ENCODE data around the gene DIP2C. TPM values are rescaled to one million over a fixed set of nuclear protein-coding genes. Genes with fewer than 3 reads are reported as not detected.

The DIP2C gene
- total RNA-seq, 2 experiments from 2014 or later = 0.85 to 0.95 TPM

- Mint-ChIP-seq H3K9me3 (no peaks in the 10 kb centered on the region), H3K4me1 (ENCODE audit: low read depth) (no peaks in the 10 kb centered on the region), H3K27me3 (peaks cover 5% of the 10 kb centered on the region), H3K36me3 (ENCODE audit: low read depth) (no peaks in the 10 kb centered on the region), H3K4me3 (no peak overlapping the region), H3K27ac (no peak overlapping the region)
- ATAC-seq (no peak), DNase-seq (no peak)
- intact Hi-C loops (cut with micrococcal nuclease) = no loop called here
- POLR2A ChIA-PET = no interaction called here
- TF ChIP-seq, protein P1, sequence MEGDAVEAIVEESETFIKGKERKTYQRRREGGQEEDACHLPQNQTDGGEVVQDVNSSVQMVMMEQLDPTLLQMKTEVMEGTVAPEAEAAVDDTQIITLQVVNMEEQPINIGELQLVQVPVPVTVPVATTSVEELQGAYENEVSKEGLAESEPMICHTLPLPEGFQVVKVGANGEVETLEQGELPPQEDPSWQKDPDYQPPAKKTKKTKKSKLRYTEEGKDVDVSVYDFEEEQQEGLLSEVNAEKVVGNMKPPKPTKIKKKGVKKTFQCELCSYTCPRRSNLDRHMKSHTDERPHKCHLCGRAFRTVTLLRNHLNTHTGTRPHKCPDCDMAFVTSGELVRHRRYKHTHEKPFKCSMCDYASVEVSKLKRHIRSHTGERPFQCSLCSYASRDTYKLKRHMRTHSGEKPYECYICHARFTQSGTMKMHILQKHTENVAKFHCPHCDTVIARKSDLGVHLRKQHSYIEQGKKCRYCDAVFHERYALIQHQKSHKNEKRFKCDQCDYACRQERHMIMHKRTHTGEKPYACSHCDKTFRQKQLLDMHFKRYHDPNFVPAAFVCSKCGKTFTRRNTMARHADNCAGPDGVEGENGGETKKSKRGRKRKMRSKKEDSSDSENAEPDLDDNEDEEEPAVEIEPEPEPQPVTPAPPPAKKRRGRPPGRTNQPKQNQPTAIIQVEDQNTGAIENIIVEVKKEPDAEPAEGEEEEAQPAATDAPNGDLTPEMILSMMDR (IDR thresholded peaks at IDR 0.05) = no peak
- CTCF ChIA-PET = no interaction called here
These were observed 94.0 kb downstream of the DIP2C start for GRCh38 chr10:595473-595872.

DNA sequence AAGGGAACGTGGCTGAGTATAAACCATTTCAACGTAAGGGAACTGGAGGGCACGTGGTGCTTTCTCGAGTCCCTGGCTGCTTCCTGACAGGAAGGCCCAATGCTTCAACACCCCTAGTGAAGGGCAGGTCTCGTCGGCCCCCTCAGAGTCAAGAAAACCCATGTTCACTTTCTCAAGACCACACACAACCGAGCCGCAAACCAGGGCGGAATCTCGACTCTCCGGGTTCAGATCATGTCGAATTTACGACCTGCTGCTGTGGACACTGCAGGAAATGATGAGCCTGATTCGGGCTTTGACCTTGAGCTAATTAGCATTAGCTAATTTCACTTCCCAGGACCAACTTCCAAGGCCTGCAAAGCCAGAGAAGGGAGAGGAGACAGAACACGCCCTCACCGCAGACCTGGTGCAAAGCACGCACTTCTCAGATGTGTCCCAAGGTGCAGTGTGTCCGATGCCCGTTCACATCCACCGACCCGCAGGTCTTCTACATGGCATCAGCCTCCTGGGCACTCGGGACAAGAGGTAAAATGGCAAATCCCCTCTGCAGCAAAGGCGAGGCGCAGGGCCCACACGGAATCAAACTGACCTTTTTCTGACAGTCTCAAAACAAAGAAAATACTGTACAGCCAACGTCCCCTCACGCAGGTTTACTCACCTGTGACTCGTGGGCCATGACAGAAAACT is 94.7 kb downstream of the DIP2C start:
- peaks cover 5% of the 10 kb centered on the region for H3K27me3 Mint-ChIP-seq
- H3K9me3 Mint-ChIP-seq = no peaks in the 10 kb centered on the region
- no peak for ATAC-seq
- ChIA-PET CTCF (no interaction called here), POLR2A (no interaction called here)
- intact Hi-C loops (cut with micrococcal nuclease) = no loop called here
- H3K36me3 Mint-ChIP-seq (ENCODE audit: low read depth) = no peaks in the 10 kb centered on the region
- no peak overlapping the region for H3K27ac Mint-ChIP-seq
- no peak for DNase-seq
- TF ChIP-seq, protein P1 (IDR thresholded peaks at IDR 0.05) = no peak
- no peak overlapping the region for H3K4me3 Mint-ChIP-seq
- no peaks in the 10 kb centered on the region for H3K4me1 Mint-ChIP-seq (ENCODE audit: low read depth)

DNA sequence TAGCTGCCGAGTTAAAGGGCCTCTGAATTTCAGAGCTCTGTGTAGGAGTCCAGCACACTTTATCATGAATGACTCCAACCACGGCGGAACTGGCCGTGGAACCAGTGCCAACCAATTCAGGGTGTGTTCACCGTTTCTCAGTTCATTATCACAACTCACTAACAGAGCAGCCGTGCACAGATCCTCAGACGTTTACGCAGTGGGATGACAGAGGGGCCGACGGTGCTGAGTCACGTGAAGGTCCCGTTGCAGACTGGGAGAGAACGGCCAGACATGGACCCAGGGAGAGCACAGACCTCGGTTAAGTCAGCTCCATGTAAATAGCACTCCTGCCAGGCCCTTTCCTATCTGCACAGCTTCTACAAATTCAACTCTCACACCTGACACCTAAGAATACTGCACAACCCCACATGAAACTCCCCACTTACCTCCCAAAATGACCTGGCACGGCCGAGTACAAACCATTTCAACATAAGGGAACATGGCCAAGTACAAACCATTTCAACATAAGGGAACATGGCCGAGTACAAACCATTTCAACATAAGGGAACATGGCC is 95.5 kb downstream of the DIP2C start:
- TF ChIP-seq, protein P1 (IDR thresholded peaks at IDR 0.05) = no peak
- H3K36me3 Mint-ChIP-seq (ENCODE audit: low read depth) = no peaks in the 10 kb centered on the region
- ChIA-PET POLR2A (no interaction called here), CTCF (no interaction called here)
- H3K9me3 Mint-ChIP-seq = no peaks in the 10 kb centered on the region
- DNase-seq = no peak
- H3K27ac Mint-ChIP-seq = no peak overlapping the region
- no peak for ATAC-seq
- no peak overlapping the region for H3K4me3 Mint-ChIP-seq
- H3K4me1 Mint-ChIP-seq (ENCODE audit: low read depth) = no peaks in the 10 kb centered on the region
- intact Hi-C loops (cut with micrococcal nuclease) = no loop called here
- peaks cover 1% of the 10 kb centered on the region for H3K27me3 Mint-ChIP-seq

GRCh38 chr10:593421-593820 is 96.0 kb downstream of the DIP2C start:
- TF ChIP-seq, protein P1 (IDR thresholded peaks at IDR 0.05) = no peak
- peaks cover 1% of the 10 kb centered on the region for H3K27me3 Mint-ChIP-seq
- H3K9me3 Mint-ChIP-seq = no peaks in the 10 kb centered on the region
- H3K4me1 Mint-ChIP-seq (ENCODE audit: low read depth) = no peaks in the 10 kb centered on the region
- CTCF ChIA-PET = no interaction called here
- ATAC-seq (no peak), DNase-seq (no peak)
- H3K4me3 Mint-ChIP-seq = no peak overlapping the region
- intact Hi-C loops (cut with micrococcal nuclease) = no loop called here
- POLR2A ChIA-PET = no interaction called here
- H3K27ac Mint-ChIP-seq = no peak overlapping the region
- no peaks in the 10 kb centered on the region for H3K36me3 Mint-ChIP-seq (ENCODE audit: low read depth)

- ATAC-seq (no peak), DNase-seq (no peak)
- no peak overlapping the region for H3K4me3 Mint-ChIP-seq
- intact Hi-C loops (cut with micrococcal nuclease) = no loop called here
- H3K9me3 Mint-ChIP-seq = no peaks in the 10 kb centered on the region
- no peaks in the 10 kb centered on the region for H3K36me3 Mint-ChIP-seq (ENCODE audit: low read depth)
- POLR2A ChIA-PET = no interaction called here
- H3K27me3 Mint-ChIP-seq = peaks cover 3% of the 10 kb centered on the region
- TF ChIP-seq, protein P1 (IDR thresholded peaks at IDR 0.05) = no peak
- CTCF ChIA-PET = no interaction called here
- H3K4me1 Mint-ChIP-seq (ENCODE audit: low read depth) = no peaks in the 10 kb centered on the region
- no peak overlapping the region for H3K27ac Mint-ChIP-seq
These were observed 96.5 kb downstream of the DIP2C start for GRCh38 chr10:593016-593415.
